Measurements from ENCODE around the gene NCOA3.
"Not testable (repeated sequence)": the region's sequence is repeated elsewhere in the genome, so short reads cannot be mapped to it uniquely, and the experiment has no call there.

The NCOA3 gene

DNA sequence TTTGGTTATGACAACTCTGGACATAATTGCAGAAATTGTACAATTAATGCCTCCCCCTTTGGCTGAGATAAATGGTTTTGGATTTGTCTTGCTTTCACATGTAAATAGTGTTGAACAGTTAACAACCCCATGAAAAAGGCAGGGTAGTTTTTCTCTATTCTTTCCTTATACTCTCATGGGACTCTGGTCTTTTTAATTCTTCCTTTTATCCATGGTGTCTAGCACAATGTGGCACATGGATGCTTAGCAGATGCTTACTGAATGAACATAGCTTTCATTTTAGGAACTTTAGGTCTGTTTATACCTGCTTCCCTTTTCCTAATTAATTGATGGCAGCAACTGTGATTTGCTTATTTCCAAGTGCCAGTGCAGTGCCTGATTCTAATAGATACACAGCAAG, 75.6 kb downstream of the NCOA3 start:
- DNase-seq, result no peak
- Histone ChIP-seq H2BK120ac (ENCODE audit: low read depth, low read length) (no peak overlapping the region), H2AK5ac (ENCODE audit: low read length, severe bottlenecking) (no peak overlapping the region), H3K23ac (ENCODE audit: low read length in 2 of 2) (no peak overlapping the region), H3K9ac (ENCODE audit: low read length) (peak overlapping the region; percentile 71), H2BK15ac (ENCODE audit: low read depth, poor library complexity, severe bottlenecking) (no peak overlapping the region), H2BK5ac (ENCODE audit: low read depth, low read length, poor library complexity, severe bottlenecking) (no peak overlapping the region), H4K91ac (ENCODE audit: low read length) (no peak overlapping the region), H2BK12ac (ENCODE audit: low read length in 2 of 2) (no peak overlapping the region), H3K4me3 (ENCODE audit: insufficient read depth in 1 of 2, low read depth in 1 of 2, low read length in 2 of 2) (peak overlapping the region in 1 of 2 experiments; percentile 60), H2AFZ (ENCODE audit: low read depth, low read length) (no peak overlapping the region), H3K79me1 (replicated peaks; ENCODE audit: low read length, poor library complexity, severe bottlenecking) (peaks cover 27% of the 10 kb centered on the region), H3K9me3 (ENCODE audit: control insufficient read depth, low read length) (no peaks in the 10 kb centered on the region), H3K14ac (ENCODE audit: low read length in 2 of 2) (no peak overlapping the region), H3K4me2 (ENCODE audit: low read length, poor library complexity, severe bottlenecking) (no peak overlapping the region), H3K4me1 (ENCODE audit: control insufficient read depth, insufficient read depth, low read depth, low read length) (peaks cover 3% of the 10 kb centered on the region), H4K8ac (ENCODE audit: low read length) (no peak overlapping the region), H3K27ac (ENCODE audit: low read length, poor library complexity, severe bottlenecking) (no peak overlapping the region), H3K36me3 (ENCODE audit: control insufficient read depth in 1 of 2, insufficient read depth in 2 of 2, low read depth in 1 of 2, low read length in 2 of 2) (no peaks in the 10 kb centered on the region), H3K4ac (ENCODE audit: low read depth in 1 of 2, low read length in 2 of 2) (no peak overlapping the region), H3K18ac (ENCODE audit: low read depth in 1 of 2, low read length in 2 of 2) (no peak overlapping the region), H3K27me3 (ENCODE audit: control insufficient read depth in 1 of 2, insufficient read depth in 1 of 2, low read length in 2 of 2) (no peaks in the 10 kb centered on the region)

DNA sequence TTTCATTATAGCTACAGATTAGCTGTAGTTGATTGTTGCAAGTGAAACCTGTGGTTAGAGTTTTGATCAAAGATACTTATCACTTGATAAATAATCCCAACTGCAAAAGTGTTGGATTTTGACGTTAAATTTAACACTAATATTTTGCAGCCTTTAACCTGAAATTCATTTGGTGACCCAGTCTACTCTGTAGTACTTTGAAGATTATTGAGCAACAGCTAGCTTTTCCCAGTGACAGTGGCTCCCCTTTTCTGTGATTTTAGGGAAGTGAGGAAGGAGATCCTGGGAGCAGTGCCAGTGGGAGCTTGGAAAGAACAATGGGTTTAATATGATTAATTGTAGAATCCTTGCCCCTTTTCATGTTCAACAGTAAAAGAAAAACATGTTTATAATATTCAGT, 76.9 kb downstream of the NCOA3 start:
- Histone ChIP-seq H3K4me3 (ENCODE audit: insufficient read depth in 1 of 2, low read depth in 1 of 2, low read length in 2 of 2) (no peak overlapping the region), H4K91ac (ENCODE audit: low read length) (no peak overlapping the region), H3K27ac (ENCODE audit: low read length, poor library complexity, severe bottlenecking) (no peak overlapping the region), H4K8ac (ENCODE audit: low read length) (no peak overlapping the region), H2BK5ac (ENCODE audit: low read depth, low read length, poor library complexity, severe bottlenecking) (no peak overlapping the region), H3K4me2 (ENCODE audit: low read length, poor library complexity, severe bottlenecking) (no peak overlapping the region), H3K4me1 (ENCODE audit: control insufficient read depth, insufficient read depth, low read depth, low read length) (peaks cover 4% of the 10 kb centered on the region), H2BK12ac (ENCODE audit: low read length in 2 of 2) (no peak overlapping the region), H3K14ac (ENCODE audit: low read length in 2 of 2) (no peak overlapping the region), H3K18ac (ENCODE audit: low read depth in 1 of 2, low read length in 2 of 2) (no peak overlapping the region), H3K9me3 (ENCODE audit: control insufficient read depth, low read length) (no peaks in the 10 kb centered on the region), H3K27me3 (ENCODE audit: control insufficient read depth in 1 of 2, insufficient read depth in 1 of 2, low read length in 2 of 2) (no peaks in the 10 kb centered on the region), H3K4ac (ENCODE audit: low read depth in 1 of 2, low read length in 2 of 2) (no peak overlapping the region), H3K79me1 (replicated peaks; ENCODE audit: low read length, poor library complexity, severe bottlenecking) (peaks cover 24% of the 10 kb centered on the region), H2BK15ac (ENCODE audit: low read depth, poor library complexity, severe bottlenecking) (no peak overlapping the region), H3K9ac (ENCODE audit: low read length) (peak overlapping the region; percentile 5), H3K23ac (ENCODE audit: low read length in 2 of 2) (no peak overlapping the region), H2AK5ac (ENCODE audit: low read length, severe bottlenecking) (no peak overlapping the region), H2BK120ac (ENCODE audit: low read depth, low read length) (no peak overlapping the region), H3K36me3 (ENCODE audit: control insufficient read depth in 1 of 2, insufficient read depth in 2 of 2, low read depth in 1 of 2, low read length in 2 of 2) (peaks cover 0 to 3% of the 10 kb centered on the region in 2 experiments), H2AFZ (ENCODE audit: low read depth, low read length) (no peak overlapping the region)
- no peak for DNase-seq
- no CpG with 5 or more reads among the region's 1 CpG for WGBS

DNA sequence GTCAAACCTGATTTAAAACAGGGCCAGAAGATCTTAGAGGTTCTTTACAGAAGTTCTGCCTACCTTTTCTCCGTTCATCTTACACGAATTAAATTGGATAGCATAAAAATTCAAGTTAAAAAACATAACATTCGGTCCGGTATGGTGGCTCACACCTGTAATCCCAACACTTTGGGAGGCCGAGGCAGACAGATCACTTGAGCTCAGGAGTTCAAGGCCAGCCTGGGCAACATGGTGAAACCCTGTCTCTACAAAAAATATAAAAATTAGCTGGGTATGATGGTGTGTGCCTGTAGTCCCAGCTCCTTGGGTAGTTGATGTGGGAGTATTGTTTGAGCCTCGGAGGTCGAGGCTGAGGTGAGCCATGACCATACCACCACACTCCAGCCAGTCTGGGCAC, 79.0 kb downstream of the NCOA3 start:
- not testable (repeated sequence) for H3K23ac ChIP-seq (ENCODE audit: low read length in 2 of 2); H2BK120ac ChIP-seq (ENCODE audit: low read depth, low read length); H2AK5ac ChIP-seq (ENCODE audit: low read length, severe bottlenecking); H3K4me3 ChIP-seq (ENCODE audit: insufficient read depth in 1 of 2, low read depth in 1 of 2, low read length in 2 of 2); H3K4ac ChIP-seq (ENCODE audit: low read depth in 1 of 2, low read length in 2 of 2); H2AFZ ChIP-seq (ENCODE audit: low read depth, low read length); H3K14ac ChIP-seq (ENCODE audit: low read length in 2 of 2); H3K4me2 ChIP-seq (ENCODE audit: low read length, poor library complexity, severe bottlenecking); DNase-seq; H2BK5ac ChIP-seq (ENCODE audit: low read depth, low read length, poor library complexity, severe bottlenecking); H3K9ac ChIP-seq (ENCODE audit: low read length); H3K27me3 ChIP-seq (ENCODE audit: control insufficient read depth in 1 of 2, insufficient read depth in 1 of 2, low read length in 2 of 2); H3K4me1 ChIP-seq (ENCODE audit: control insufficient read depth, insufficient read depth, low read depth, low read length); H3K9me3 ChIP-seq (ENCODE audit: control insufficient read depth, low read length); H4K8ac ChIP-seq (ENCODE audit: low read length); H3K18ac ChIP-seq (ENCODE audit: low read depth in 1 of 2, low read length in 2 of 2); H2BK15ac ChIP-seq (ENCODE audit: low read depth, poor library complexity, severe bottlenecking); H3K27ac ChIP-seq (ENCODE audit: low read length, poor library complexity, severe bottlenecking); H2BK12ac ChIP-seq (ENCODE audit: low read length in 2 of 2); H4K91ac ChIP-seq (ENCODE audit: low read length)
- peaks cover 3 to 14% of the 10 kb centered on the region in 2 experiments for H3K36me3 ChIP-seq (ENCODE audit: control insufficient read depth in 1 of 2, insufficient read depth in 2 of 2, low read depth in 1 of 2, low read length in 2 of 2)
- H3K79me1 ChIP-seq (replicated peaks; ENCODE audit: low read length, poor library complexity, severe bottlenecking), result peaks cover 21% of the 10 kb centered on the region
- WGBS, result 98% methylated on average over 5 of the region's 7 CpGs

DNA sequence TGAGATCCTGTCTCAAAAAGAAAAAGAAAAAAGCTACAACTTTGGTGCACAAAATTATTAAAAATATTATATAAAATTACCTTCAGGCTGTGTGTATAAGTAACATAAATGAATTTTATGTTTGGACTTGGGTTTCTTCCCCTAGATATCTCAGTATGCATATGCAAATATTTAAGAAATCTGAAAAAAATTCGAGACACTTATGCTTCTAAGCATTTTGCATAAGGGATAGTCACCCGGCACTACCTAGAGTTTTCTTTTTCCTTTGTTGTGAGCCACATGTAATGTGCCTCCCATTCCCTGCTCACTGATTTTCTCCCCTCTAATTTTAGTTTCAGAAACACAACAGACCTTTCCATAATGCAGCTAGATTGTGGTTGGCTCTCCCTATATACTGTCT, 79.4 kb downstream of the NCOA3 start:
- H3K23ac ChIP-seq (ENCODE audit: low read length in 2 of 2), result no peak overlapping the region
- H3K4me2 ChIP-seq (ENCODE audit: low read length, poor library complexity, severe bottlenecking), result no peak overlapping the region
- no peak overlapping the region for H3K4me3 ChIP-seq (ENCODE audit: insufficient read depth in 1 of 2, low read depth in 1 of 2, low read length in 2 of 2)
- H3K79me1 ChIP-seq (replicated peaks; ENCODE audit: low read length, poor library complexity, severe bottlenecking), result peaks cover 21% of the 10 kb centered on the region
- H4K91ac ChIP-seq (ENCODE audit: low read length), result no peak overlapping the region
- no peaks in the 10 kb centered on the region for H3K27me3 ChIP-seq (ENCODE audit: control insufficient read depth in 1 of 2, insufficient read depth in 1 of 2, low read length in 2 of 2)
- no peak overlapping the region for H4K8ac ChIP-seq (ENCODE audit: low read length)
- no peak overlapping the region for H3K27ac ChIP-seq (ENCODE audit: low read length, poor library complexity, severe bottlenecking)
- H2BK5ac ChIP-seq (ENCODE audit: low read depth, low read length, poor library complexity, severe bottlenecking), result no peak overlapping the region
- DNase-seq, result no peak
- no peaks in the 10 kb centered on the region for H3K9me3 ChIP-seq (ENCODE audit: control insufficient read depth, low read length)
- no peak overlapping the region for H2BK120ac ChIP-seq (ENCODE audit: low read depth, low read length)
- H3K4ac ChIP-seq (ENCODE audit: low read depth in 1 of 2, low read length in 2 of 2), result no peak overlapping the region
- H2BK15ac ChIP-seq (ENCODE audit: low read depth, poor library complexity, severe bottlenecking), result no peak overlapping the region
- no peak overlapping the region for H3K18ac ChIP-seq (ENCODE audit: low read depth in 1 of 2, low read length in 2 of 2)
- no peak overlapping the region for H2AFZ ChIP-seq (ENCODE audit: low read depth, low read length)
- H3K14ac ChIP-seq (ENCODE audit: low read length in 2 of 2), result no peak overlapping the region
- peaks cover 6% of the 10 kb centered on the region for H3K4me1 ChIP-seq (ENCODE audit: control insufficient read depth, insufficient read depth, low read depth, low read length)
- no peak overlapping the region for H3K9ac ChIP-seq (ENCODE audit: low read length)
- H2AK5ac ChIP-seq (ENCODE audit: low read length, severe bottlenecking), result no peak overlapping the region
- no peak overlapping the region for H2BK12ac ChIP-seq (ENCODE audit: low read length in 2 of 2)
- H3K36me3 ChIP-seq (ENCODE audit: control insufficient read depth in 1 of 2, insufficient read depth in 2 of 2, low read depth in 1 of 2, low read length in 2 of 2), result peaks cover 3 to 15% of the 10 kb centered on the region in 2 experiments
- WGBS, result 94% methylated on average over 2 of the region's 2 CpGs

Data from mesenchymal stem cell (in vitro differentiated cells and primary cell).